ENCODE measurements around the gene MSH5.

- TF ChIP-seq POLR2A (IDR thresholded peaks at IDR 0.05) (no peak), CTCF (IDR thresholded peaks at IDR 0.05) (no peak)
These were observed 22.1 kb upstream of the MSH5 start for GRCh38 chr6:31717499-31718222.
